HG02798 (cell line): Measurements from ENCODE around the gene OR56B1.

Source experiments
- ATAC-seq: cut with Tn5 transposase; IDR thresholded peaks from one replicate; pipeline ENCODE4 v1.9.1; 2021; ENCODE audit warnings: mild to moderate bottlenecking; ENCODE audit not compliant: unreplicated experiment, poor library complexity

OR56B1 gene

DNA sequence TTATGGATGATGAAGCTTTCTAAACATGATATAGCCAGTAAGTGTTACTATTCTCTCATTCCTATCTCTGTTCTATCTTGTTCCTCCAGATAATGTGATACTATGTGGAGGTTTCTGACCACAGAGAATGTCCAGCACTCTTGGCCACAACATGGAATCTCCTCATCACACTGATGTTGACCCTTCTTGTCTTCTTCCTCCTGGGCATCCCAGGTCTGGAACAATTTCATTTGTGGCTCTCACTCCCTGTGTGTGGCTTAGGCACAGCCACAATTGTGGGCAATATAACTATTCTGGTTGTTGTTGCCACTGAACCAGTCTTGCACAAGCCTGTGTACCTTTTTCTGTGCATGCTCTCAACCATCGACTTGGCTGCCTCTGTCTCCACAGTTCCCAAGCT is 9.9 kb upstream of the OR56B1 start:
- ATAC-seq = no peak

DNA sequence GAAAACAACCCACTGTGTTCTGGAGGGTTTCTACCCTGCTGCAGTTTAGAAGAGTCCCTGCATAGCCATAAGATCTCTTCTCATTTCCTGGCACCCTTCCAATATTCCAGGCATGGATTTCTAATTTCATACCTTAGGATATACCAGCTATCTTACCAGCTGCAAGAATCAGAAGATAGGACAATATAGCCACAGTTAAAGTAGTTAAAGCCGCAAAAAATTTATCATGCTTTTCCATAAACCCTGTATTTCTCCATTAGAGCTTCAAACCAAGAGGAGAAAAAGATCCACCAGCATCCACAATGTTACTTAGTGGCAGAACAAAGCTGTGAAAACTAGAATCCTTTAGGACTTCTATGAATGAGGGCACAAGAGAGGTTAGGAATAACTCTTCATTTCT is 8.6 kb upstream of the OR56B1 start:
- ATAC-seq = no peak

DNA sequence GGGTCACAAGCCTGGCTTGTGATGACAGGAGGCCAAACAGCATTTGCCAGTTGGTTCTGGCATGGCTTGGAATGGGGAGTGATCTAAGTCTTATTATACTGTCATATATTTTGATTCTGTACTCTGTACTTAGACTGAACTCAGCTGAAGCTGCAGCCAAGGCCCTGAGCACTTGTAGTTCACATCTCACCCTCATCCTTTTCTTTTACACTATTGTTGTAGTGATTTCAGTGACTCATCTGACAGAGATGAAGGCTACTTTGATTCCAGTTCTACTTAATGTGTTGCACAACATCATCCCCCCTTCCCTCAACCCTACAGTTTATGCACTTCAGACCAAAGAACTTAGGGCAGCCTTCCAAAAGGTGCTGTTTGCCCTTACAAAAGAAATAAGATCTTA is 843 bp downstream of the OR56B1 start:
- no peak for ATAC-seq

DNA sequence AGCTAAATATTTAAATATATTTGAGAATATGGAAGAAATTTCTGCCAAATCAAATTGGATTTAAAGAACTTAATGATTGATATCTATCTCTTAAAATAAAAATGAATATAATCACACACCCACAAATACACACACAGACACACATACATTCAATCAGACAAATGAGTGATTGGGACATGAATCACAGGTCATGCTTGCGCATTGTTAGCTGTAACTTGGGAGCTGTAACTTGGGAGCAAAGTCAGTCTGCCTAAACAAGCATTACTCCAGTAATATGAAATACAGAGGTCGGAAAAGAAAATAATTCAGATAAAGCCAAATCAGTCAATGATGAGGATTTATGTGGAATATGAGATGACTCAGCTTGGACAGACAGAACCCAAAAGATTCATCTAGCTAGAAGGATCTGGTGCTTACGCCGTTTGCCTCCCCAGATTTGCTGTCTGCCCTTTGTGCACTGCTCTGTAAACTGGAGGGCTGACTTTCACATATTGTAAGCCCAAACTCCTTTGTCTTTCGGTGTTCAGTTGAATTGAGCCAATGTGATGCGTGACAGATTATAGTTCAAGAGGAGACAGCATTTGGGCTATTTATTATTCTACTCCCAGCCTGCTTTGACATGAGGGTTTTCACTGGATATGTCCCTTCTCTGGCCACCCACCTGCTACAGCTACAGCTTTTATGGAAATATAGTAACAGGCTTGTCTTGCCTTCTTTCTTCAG is 1.6 kb downstream of the OR56B1 start:
- ATAC-seq = no peak

DNA sequence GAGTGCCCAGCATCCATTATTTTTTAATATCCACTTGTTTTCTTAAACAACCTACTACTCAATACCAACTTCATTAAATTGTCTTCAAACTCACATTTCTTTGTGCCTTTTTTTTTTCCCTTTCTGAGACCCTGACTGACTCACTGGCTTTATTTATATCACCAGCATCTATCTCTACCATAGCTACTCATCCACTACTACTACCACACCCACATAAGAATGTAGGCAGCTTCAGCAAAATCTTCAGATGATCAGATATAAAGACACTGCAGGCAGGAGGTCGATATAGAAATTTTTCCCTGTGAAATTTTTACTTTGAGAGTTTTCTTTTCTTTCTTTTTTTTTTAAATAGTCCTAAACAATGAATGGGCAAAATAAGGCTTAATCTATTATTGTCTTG is 2.2 kb downstream of the OR56B1 start:
- ATAC-seq = no peak

DNA sequence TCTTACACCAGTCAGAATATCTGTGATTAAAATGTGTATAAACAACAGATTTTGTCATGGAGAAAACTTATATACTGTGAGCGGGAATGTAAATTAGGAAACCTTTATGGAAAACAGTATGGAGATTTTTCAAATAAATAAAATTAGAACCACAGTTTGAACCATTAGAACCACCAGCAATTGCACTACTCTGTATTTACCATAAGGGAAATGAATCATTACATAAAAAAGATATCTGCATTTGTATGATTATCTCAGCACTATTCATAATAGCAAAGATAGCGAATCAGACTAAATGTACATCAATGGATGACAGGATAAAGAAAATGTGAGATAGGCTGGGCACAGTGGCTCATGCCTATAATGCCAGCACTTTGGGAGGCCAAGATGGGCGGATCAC is 10.4 kb downstream of the OR56B1 start:
- no peak for ATAC-seq

DNA sequence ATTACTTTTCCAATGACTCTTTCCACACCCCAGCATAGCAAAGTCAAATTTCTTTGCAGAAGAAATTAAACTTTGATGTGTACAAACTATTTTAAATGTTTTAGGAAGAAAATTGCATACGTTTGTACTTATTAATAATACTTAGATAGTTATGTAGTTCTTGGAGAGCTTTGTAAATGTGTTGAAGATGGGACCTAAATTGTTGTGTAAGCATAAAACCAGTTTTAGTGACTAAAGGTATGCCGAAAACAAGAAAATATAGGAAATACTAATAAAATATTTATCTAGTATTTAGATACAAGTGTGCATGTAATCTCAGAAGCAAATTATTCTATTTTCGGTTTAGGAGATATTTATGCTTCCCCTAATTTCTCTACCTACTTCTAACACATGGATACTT is 13.6 kb downstream of the OR56B1 start:
- ATAC-seq = no peak

DNA sequence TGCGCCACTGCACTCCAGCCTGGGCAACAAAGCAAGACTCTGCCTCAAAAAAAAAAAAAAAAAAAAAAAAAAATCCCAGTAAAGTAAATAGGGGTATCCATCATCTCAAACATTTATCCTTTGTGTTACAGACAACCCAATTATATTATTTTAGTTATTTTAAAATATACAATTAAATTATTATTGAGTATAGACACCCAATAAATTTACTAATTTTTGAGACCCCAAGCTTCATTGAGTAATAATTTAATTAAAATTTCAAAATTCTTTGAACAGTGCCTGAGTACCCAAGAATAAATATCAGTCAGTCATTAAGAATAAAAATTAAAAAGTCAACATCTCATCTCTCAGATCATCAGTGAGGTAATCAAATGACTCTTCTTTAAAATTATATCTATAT is 17.7 kb downstream of the OR56B1 start, which contains the start of gene OR52N4:
Gene OR52N4 (plus strand): TSS at position 301 of the 400 bp plus-strand sequence. CDS start 498 bp downstream, outside the sequence.
- ATAC-seq = no peak

DNA sequence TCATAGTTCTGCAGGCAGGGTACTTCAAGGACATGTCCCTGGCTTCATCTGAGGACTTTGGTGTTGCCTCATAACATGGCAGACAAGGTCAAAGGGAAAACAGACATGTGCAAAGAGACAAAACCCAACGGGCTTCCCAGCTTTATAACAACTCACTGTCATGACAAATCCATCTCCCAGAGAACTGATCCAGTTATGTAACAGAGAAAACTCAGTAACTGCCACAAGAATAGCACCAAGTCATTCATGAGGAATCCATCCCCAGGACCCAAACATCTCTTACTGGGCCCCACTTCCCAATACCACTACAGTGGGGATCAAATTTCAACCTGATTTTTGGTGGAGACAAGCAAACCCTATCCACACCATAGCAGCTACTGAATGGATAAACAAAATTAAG is 30.8 kb downstream of the OR56B1 start:
- no peak for ATAC-seq

DNA sequence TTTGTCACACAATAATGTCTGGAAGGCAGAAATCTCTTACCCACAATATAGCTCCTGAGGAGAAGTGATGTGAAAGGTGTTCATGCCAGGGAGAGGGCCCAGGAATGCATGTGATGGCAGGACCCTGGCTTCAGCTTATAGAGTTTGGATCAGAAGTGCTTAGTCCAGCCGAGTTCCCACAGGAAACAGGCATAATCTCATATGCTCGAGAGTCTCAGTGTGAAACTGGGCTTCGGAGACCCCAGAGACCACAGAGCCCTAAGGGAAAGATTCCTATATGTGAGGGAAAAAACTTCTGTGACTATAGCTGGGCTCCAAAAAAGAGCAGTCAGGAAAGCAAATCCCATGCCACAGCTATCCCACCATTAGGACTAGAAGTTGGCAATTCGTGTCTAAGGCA is 47.0 kb downstream of the OR56B1 start, which contains the start of gene OR52N5:
Gene OR52N5 (minus strand): TSS at position 101 of the 400 bp plus-strand sequence. CDS start 4,721 bp downstream, outside the sequence.
- no peak for ATAC-seq
